T-helper 1 cell treated with Interleukin-12 subunit alpha and Interleukin-12 subunit beta and Interleukin-4 antibody, amounts not matched to agents 30 μg/mL and 1 μg/mL, for 36 hours (primary cell): ENCODE measurements around the gene SLC6A20.
A peak's percentile ranks its signal among the peaks of the same experiment; 100 is the strongest.

Experiments used
- H3K27ac Mint-ChIP-seq: one replicate; pipeline ENCODE4 v1.8.0; 2021; ENCODE audit warnings: mild to moderate bottlenecking, mixed read lengths
- H3K27me3 Mint-ChIP-seq: one replicate; pipeline ENCODE4 v1.8.0; 2021; ENCODE audit warnings: low read depth, mixed read lengths
- H3K36me3 Mint-ChIP-seq: one replicate; pipeline ENCODE4 v1.8.0; 2021; ENCODE audit warnings: low read depth, mixed read lengths
- H3K4me1 Mint-ChIP-seq: one replicate; pipeline ENCODE4 v1.8.0; 2021; ENCODE audit warnings: low read depth, mixed read lengths
- H3K4me3 Mint-ChIP-seq: one replicate; pipeline ENCODE4 v1.8.0; 2021; ENCODE audit warnings: mild to moderate bottlenecking, moderate library complexity, mixed read lengths
- H3K9me3 Mint-ChIP-seq: one replicate; pipeline ENCODE4 v1.8.0; 2021; ENCODE audit warnings: mixed read lengths

The SLC6A20 gene

DNA sequence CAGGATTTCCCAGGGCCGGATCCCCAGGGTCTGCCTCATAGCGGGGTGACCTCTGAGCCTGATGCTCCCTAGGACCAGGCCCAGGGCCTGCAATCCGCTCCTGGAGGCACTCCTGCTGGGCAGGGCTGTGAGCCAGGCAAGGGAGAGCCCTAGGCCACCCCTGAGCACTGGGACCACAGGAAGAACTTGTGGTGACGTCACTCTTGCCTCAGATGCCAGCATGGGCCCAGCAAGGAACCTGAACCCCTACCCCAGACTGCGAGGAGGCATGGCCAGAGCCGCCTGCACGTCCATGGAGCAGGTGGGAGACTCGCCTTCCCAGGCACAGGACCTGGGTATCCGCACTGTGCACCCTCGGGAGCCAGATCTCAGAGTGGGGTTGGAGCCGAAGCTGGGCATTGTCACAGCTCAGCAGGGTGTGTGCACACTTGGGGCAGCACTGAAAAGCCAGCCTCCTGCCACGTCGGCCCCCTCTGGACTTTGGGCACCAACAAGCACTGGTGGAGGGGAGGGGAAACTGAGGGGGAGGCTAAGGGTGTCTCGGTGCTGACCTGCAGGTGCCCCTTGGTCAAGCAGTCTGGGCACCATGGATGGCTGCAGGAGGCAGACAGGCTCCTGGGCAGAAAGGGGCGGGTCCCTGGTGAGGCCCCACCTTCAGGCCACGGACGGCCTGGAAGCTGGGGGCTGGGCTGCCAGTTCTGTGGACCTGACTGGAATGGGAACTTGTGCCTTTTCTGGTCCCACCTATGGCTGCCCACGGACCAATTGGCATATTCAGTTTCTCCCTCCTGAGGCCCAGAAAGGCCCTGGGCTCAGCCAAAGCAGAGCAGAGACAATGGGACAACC is 49.3 kb downstream of the SLC6A20 start:
- H3K36me3 Mint-ChIP-seq, result peaks cover 11% of the 10 kb centered on the region
- no peak overlapping the region for H3K27ac Mint-ChIP-seq
- no peaks in the 10 kb centered on the region for H3K9me3 Mint-ChIP-seq
- H3K4me3 Mint-ChIP-seq, result no peak overlapping the region
- peaks cover 5% of the 10 kb centered on the region for H3K4me1 Mint-ChIP-seq
- H3K27me3 Mint-ChIP-seq, result no peaks in the 10 kb centered on the region

DNA sequence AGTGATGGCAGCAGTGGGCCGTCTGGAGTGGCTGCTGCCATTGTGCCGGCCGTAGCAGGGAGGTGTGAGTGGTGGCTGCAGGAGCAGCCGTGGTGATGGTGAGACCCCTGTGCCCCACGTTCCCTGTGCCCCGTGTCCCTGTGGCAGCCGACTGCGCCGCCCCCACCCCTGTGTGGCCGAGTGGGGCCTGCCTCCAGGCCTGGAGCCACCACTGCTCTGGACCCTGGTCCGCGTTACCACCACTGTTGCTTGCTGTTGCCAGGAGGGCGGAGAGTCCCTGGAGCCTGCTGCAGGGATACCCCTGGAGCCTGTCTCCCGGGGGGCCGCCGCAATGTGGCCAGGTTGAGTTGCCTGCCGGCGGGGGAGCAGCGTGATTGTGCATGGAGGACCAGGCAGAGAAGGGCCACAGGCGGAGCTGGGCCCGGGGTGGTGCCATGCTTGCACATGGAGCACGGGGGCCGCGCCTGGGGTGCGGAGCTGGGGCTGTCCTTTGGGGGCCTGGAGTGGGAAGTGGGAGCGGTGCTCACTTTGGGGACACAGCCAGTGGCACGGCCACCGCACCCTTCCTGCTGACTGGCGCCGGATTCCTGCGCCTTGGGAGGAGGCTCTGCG is 50.1 kb downstream of the SLC6A20 start:
- Mint-ChIP-seq H3K4me3 (no peak overlapping the region), H3K27ac (no peak overlapping the region), H3K36me3 (peaks cover 16% of the 10 kb centered on the region), H3K27me3 (no peaks in the 10 kb centered on the region), H3K4me1 (peaks cover 11% of the 10 kb centered on the region), H3K9me3 (no peaks in the 10 kb centered on the region)

DNA sequence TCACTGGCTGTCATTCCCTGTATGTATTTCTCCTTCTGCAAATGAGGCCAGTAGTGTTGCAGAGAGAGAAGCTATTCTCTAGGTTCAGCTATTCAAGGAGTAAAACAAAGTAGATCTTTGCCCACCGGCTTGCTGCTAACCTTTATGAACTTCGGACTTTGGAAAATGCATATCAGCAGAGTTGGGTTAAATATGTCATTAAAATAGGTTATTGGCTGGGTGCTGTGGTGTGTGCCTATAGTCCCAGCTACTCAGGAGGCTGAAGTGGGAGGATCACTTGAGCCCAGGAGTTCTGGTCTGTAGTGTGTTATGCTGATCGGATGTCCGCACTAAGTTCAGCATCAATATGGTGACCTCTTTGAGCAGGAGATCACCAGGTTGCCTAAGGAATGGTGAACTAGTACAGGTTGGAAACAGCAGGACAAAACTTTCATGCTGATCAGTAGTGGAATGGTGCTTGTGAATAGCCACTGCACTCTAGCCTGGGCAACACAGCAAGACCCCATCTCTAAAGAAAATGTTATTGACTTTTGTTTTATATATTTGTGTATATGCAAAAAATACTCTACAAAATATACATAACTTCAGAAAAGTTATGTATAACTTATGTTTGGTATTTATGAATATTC is 53.8 kb downstream of the SLC6A20 start:
- Mint-ChIP-seq H3K27me3 (no peaks in the 10 kb centered on the region), H3K4me1 (peaks cover 22% of the 10 kb centered on the region), H3K36me3 (peaks cover 40% of the 10 kb centered on the region), H3K4me3 (no peak overlapping the region), H3K9me3 (no peaks in the 10 kb centered on the region), H3K27ac (no peak overlapping the region)

DNA sequence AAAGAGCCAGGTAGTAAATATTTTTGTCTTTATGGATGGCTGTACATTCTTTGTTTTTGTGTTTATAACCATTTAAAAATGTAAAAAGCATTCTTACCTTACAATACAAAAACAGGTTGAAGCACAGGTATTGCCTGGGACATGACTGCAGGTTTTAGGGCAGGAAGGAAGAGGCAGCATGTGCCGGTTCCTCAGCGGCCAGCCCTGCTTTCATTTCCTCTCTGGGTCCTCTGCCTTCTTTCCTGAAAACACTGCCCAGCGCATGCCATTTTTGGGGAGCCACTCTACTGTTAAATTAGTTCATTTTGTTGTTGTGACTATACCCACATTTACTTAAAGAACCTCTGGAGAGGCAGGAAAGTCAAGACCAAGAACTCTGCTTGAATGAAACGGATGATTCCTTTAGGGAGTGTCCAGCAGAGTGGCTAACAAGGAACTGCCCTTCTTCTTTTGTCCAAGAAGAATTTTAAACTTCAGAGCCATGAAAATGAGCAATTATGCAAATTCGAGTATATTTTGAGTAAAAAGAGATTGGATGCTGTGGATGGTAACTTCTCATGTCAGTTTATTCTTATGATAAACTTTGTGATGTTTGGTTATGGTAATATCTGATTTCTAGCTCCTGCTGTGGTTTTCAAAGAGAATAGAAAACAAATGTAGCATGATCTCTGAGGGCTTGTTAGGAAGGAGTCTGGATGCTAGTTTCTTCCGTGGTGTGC is 54.4 kb downstream of the SLC6A20 start:
- Mint-ChIP-seq H3K4me3 (no peak overlapping the region), H3K9me3 (no peaks in the 10 kb centered on the region), H3K27me3 (no peaks in the 10 kb centered on the region), H3K36me3 (peaks cover 41% of the 10 kb centered on the region), H3K4me1 (peaks cover 23% of the 10 kb centered on the region), H3K27ac (peak overlapping the region; percentile 6)

DNA sequence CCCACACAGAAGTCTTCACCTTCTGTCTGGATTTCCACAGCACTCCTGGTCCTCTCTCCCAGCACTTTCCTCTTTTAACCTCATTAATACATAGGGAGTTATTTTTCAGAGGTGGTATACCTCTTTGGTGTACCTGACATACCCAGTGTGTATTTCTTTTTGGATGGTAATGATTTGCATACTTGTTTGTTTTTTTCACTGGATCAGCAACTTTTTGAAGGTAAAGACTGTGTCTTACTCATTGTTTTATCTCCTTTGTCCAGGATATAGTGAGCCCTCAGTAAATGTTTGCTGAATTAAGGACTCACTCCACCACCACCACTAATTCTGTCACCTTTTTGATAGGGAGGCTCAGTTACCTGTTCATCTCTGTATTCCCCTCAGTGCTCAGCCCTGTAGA is 55.1 kb downstream of the SLC6A20 start:
- Mint-ChIP-seq H3K4me1 (peaks cover 25% of the 10 kb centered on the region), H3K9me3 (no peaks in the 10 kb centered on the region), H3K27ac (no peak overlapping the region), H3K4me3 (no peak overlapping the region), H3K27me3 (no peaks in the 10 kb centered on the region), H3K36me3 (peaks cover 46% of the 10 kb centered on the region)

DNA sequence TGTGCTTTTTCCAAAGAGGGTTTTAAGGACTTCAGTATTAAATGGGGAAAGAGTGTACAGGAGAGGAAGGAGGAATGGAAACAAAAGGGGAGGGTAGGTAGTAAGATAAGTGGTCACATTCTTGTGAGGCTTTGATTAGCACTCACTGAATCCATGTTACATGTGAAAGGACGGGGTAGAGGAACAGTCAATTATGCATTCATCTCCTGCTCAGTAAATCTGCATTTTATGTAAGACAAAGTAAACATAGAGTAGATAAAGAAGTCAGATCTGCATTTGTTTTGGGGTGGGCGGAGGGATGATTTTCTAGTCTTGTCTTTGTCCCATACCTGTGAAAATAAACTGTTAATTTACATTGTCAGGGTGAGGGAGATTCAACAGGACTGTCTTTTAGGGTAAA is 56.3 kb downstream of the SLC6A20 start:
- Mint-ChIP-seq H3K27ac (no peak overlapping the region), H3K9me3 (no peaks in the 10 kb centered on the region), H3K27me3 (no peaks in the 10 kb centered on the region), H3K4me3 (no peak overlapping the region), H3K4me1 (peaks cover 26% of the 10 kb centered on the region), H3K36me3 (peaks cover 51% of the 10 kb centered on the region)

DNA sequence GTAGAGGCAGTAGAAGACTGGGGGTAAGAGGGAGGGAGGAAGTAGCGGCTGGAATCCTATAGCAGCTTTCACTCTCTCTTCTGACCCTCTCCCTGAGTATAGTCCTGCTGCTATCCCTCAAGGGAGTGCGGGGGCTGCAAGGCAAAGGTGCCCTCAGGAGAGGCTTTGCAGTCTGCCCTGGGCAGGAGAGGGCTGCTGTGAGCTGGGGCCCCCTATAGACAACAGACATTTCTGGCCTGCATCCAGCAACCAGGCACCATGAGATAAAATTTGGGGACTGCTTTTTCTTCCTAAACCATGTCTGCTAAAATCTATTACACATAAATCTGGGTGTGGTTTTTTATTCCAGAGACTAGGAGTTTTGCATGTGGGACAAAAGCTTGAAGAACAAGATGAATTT is 59.1 kb downstream of the SLC6A20 start:
- Mint-ChIP-seq H3K9me3 (no peaks in the 10 kb centered on the region), H3K36me3 (peaks cover 62% of the 10 kb centered on the region), H3K27ac (peak overlapping the region; percentile 3), H3K4me1 (peaks cover 23% of the 10 kb centered on the region), H3K4me3 (no peak overlapping the region), H3K27me3 (no peaks in the 10 kb centered on the region)

DNA sequence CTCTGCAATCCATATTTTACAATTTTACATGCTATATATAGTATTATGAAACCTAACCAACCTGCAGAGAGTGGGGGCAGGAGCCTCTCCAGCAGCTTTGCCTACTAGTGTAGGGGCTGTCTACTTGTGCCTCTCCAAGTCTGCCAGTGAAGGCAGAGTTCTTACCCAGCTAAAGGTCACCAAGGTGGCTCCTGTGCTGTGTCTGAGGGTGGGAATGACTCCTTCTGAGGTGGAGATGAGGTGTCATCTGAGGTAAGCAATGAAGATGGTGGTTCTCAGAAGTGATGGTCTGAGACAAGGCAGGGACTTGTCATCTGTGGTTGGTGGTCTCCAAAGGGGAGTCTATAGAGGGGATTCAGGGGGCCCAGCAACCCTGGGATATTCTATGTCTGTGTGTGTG is 59.6 kb downstream of the SLC6A20 start:
- no peaks in the 10 kb centered on the region for H3K27me3 Mint-ChIP-seq
- no peak overlapping the region for H3K4me3 Mint-ChIP-seq
- H3K9me3 Mint-ChIP-seq, result no peaks in the 10 kb centered on the region
- peak overlapping the region; percentile 3 for H3K27ac Mint-ChIP-seq
- H3K4me1 Mint-ChIP-seq, result peaks cover 19% of the 10 kb centered on the region
- peaks cover 61% of the 10 kb centered on the region for H3K36me3 Mint-ChIP-seq

DNA sequence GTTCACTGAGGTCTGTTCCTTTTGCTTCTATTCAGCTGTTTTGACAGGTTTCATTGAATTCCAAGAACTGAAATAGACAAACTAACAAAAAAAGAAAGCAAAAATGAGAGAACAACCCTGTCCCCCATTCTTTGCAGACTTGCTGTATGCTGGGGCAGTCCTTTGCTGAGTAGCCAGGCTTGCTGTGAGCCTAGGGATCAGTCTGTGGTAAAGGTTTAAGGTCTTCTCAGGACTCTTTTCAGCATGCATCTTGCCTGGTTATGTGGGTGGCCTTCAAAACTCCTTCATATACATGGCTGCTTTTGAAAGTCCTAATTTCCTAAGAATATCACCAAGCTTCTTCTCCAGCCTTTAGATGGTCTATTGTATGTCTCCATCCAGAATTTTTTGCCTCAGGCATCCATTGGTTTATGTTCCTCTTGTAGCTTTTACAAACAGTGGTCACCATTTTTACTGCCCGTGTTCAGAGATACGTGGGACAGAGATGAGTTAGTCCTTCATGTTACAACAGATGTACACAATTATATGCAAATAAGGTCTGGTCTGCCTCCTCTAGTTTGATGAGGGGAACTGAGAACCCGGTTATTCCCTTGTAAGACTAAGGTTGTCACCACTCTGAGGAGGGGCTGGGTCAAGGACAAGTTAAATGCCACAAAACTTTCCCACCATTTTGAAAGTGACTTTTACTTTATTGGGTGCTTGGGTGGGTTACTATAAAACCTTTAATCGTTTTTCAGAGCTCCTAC is 65.8 kb downstream of the SLC6A20 start:
- H3K9me3 Mint-ChIP-seq, result no peaks in the 10 kb centered on the region
- peaks cover 56% of the 10 kb centered on the region for H3K36me3 Mint-ChIP-seq
- no peak overlapping the region for H3K4me3 Mint-ChIP-seq
- H3K4me1 Mint-ChIP-seq, result peaks cover 6% of the 10 kb centered on the region
- no peaks in the 10 kb centered on the region for H3K27me3 Mint-ChIP-seq
- H3K27ac Mint-ChIP-seq, result no peak overlapping the region

DNA sequence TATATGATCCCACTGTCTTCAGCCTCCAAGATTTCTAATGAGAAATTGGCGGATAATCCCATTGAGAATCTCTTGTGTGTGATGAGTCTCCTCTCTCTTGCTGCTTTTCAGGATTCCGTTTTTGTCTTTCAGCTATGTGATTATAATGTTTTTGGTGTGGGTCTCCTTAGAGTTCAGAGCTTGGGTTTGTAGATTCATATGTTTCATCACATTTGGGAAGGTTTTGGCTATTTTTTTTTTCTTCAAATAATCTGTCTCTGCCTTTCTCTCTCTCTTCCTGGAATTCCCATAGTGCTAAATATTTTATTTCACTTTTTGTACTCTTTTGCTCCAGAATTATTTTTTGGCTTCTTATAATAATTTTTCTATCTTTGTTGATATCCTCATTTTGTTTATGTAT is 66.7 kb downstream of the SLC6A20 start:
- Mint-ChIP-seq H3K4me3 (no peak overlapping the region), H3K36me3 (peaks cover 57% of the 10 kb centered on the region), H3K27me3 (no peaks in the 10 kb centered on the region), H3K9me3 (no peaks in the 10 kb centered on the region), H3K4me1 (peaks cover 6% of the 10 kb centered on the region), H3K27ac (no peak overlapping the region)

DNA sequence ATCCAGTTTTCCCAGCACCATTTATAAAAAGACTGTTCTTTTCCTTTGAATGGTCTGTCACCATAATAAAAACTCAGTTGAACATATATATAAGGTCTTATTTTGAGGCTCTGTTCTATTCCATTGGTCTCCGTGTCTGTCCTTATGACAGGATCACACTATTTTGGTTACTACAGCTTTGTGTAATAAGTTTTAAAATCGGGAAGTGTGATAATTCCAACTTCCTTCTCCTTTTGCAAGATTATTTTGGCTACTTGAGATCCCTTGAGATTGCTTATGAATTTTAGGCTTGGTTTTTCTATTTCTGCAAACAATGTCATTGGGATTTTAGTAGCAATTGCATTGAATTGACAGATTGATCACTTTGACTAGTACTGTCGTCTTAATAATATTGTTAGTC is 71.4 kb downstream of the SLC6A20 start:
- peaks cover 5% of the 10 kb centered on the region for H3K4me1 Mint-ChIP-seq
- H3K27me3 Mint-ChIP-seq, result no peaks in the 10 kb centered on the region
- peaks cover 64% of the 10 kb centered on the region for H3K36me3 Mint-ChIP-seq
- no peaks in the 10 kb centered on the region for H3K9me3 Mint-ChIP-seq
- no peak overlapping the region for H3K4me3 Mint-ChIP-seq
- H3K27ac Mint-ChIP-seq, result no peak overlapping the region

DNA sequence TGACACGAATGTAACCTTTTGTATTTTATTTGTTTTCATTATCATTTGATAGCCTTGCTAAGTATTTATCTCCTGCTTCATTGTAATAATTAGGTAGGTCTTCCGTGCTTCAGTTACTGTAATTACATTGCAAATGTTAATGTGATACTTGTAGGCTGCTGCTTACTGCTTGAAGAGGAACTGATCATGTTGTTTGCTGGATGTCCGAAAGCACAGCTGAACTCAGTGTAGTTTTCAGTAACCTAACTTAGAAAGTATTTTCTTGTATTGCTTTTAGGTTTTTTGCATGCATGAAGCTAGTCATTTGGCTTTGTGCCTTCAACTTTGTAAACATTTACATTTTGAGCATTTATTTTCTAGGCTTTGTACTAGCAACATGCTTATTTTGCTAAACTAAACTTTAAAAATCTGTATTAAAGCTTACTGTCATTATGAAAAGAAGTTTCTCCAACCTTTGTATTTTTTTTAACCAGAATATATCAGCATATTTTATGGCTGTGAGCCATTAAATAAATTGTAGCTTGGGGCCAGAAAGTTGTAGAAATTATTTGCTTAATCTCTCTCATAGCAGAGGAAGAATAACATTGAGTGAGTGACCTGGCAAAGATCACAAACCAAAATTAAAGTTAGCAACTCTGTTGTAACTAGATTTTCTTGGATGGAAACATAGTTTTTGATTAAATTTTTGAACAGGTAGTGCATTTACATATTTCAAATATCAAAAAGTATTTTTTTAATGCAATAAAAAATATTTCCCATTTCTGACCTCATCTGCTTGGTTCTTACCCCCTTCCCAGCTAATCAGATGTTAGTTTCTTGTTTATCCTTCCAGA is 76.5 kb downstream of the SLC6A20 start:
- no peaks in the 10 kb centered on the region for H3K27me3 Mint-ChIP-seq
- peaks cover 3% of the 10 kb centered on the region for H3K4me1 Mint-ChIP-seq
- H3K4me3 Mint-ChIP-seq, result no peak overlapping the region
- H3K27ac Mint-ChIP-seq, result peak overlapping the region; percentile 24
- no peaks in the 10 kb centered on the region for H3K9me3 Mint-ChIP-seq
- H3K36me3 Mint-ChIP-seq, result peaks cover 55% of the 10 kb centered on the region

DNA sequence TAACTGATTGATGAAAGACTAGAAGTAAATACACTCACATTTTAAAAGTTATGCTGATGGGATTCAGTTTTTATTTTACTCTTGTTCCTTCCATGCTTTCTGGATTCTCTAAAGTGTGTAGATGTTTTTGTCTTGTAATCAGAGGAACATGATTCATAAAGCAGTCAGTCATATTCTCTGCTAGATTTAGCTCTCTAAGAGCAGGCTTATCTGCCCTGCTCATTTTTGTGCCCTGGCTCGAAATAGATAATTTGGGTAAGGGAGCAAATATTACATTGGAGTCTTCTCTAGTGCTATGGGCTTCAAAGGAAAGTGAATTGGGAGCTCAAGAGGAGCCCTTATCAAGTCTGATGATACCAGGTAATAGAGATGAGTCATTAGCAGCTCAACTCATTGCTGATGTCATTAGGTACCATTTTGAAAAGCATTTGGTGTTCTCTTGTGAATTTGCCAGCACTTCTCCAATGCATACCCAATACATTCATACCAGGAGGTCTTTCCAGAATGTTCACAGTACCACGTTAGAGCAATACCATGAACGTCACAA is 79.5 kb downstream of the SLC6A20 start:
- no peak overlapping the region for H3K4me3 Mint-ChIP-seq
- H3K36me3 Mint-ChIP-seq, result peaks cover 37% of the 10 kb centered on the region
- H3K27me3 Mint-ChIP-seq, result no peaks in the 10 kb centered on the region
- no peaks in the 10 kb centered on the region for H3K9me3 Mint-ChIP-seq
- H3K27ac Mint-ChIP-seq, result no peak overlapping the region
- H3K4me1 Mint-ChIP-seq, result peaks cover 3% of the 10 kb centered on the region
